ENCODE results near the gene ARHGAP6.

DNA sequence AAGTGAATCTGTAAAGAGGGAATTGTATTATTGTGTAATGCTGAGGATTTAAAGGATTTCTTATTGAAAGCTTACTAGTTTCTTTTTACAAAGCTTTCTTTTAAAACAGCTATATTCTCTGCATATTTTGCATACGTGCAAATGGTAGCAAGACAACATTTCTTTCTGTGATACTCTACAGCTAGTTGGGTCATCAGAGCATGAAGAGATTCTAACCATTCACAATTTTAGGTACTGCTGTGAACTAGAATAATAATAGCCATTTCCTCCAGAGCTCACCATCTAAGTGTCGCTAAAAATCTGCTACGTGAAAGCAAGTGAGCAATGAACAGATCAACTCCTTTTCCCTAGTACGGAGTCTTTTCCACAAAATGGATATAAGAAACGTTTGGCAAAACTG lies 37.3 kb downstream of the ARHGAP6 start:
- TF ChIP-seq, protein P1, sequence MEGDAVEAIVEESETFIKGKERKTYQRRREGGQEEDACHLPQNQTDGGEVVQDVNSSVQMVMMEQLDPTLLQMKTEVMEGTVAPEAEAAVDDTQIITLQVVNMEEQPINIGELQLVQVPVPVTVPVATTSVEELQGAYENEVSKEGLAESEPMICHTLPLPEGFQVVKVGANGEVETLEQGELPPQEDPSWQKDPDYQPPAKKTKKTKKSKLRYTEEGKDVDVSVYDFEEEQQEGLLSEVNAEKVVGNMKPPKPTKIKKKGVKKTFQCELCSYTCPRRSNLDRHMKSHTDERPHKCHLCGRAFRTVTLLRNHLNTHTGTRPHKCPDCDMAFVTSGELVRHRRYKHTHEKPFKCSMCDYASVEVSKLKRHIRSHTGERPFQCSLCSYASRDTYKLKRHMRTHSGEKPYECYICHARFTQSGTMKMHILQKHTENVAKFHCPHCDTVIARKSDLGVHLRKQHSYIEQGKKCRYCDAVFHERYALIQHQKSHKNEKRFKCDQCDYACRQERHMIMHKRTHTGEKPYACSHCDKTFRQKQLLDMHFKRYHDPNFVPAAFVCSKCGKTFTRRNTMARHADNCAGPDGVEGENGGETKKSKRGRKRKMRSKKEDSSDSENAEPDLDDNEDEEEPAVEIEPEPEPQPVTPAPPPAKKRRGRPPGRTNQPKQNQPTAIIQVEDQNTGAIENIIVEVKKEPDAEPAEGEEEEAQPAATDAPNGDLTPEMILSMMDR (IDR thresholded peaks at IDR 0.05 in 2 of 3, conservative IDR thresholded peaks at IDR 0.05 in 1 of 3; ENCODE audit: borderline replicate concordance in 1 of 3, insufficient read depth in 1 of 3, low read depth in 2 of 3, low read length in 2 of 3) = no peak
- no peak for TF ChIP-seq POLR2A (IDR thresholded peaks at IDR 0.05; ENCODE audit: borderline replicate concordance, extremely low read depth, insufficient read depth, insufficient read length)
- no peak for TF ChIP-seq CEBPB (IDR thresholded peaks at IDR 0.05; ENCODE audit: low read depth)
- TF ChIP-seq EZH2phosphoT487 (IDR thresholded peaks at IDR 0.05; ENCODE audit: borderline replicate concordance) = no peak
- TF ChIP-seq EZH2 (IDR thresholded peaks at IDR 0.05) = no peak
- TF ChIP-seq, protein P2, sequence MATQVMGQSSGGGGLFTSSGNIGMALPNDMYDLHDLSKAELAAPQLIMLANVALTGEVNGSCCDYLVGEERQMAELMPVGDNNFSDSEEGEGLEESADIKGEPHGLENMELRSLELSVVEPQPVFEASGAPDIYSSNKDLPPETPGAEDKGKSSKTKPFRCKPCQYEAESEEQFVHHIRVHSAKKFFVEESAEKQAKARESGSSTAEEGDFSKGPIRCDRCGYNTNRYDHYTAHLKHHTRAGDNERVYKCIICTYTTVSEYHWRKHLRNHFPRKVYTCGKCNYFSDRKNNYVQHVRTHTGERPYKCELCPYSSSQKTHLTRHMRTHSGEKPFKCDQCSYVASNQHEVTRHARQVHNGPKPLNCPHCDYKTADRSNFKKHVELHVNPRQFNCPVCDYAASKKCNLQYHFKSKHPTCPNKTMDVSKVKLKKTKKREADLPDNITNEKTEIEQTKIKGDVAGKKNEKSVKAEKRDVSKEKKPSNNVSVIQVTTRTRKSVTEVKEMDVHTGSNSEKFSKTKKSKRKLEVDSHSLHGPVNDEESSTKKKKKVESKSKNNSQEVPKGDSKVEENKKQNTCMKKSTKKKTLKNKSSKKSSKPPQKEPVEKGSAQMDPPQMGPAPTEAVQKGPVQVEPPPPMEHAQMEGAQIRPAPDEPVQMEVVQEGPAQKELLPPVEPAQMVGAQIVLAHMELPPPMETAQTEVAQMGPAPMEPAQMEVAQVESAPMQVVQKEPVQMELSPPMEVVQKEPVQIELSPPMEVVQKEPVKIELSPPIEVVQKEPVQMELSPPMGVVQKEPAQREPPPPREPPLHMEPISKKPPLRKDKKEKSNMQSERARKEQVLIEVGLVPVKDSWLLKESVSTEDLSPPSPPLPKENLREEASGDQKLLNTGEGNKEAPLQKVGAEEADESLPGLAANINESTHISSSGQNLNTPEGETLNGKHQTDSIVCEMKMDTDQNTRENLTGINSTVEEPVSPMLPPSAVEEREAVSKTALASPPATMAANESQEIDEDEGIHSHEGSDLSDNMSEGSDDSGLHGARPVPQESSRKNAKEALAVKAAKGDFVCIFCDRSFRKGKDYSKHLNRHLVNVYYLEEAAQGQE (IDR thresholded peaks at IDR 0.05; ENCODE audit: low read depth) = no peak
- no peak for TF ChIP-seq ELF1 (IDR thresholded peaks at IDR 0.05; ENCODE audit: borderline replicate concordance, low read depth)
- TF ChIP-seq ZNF274 (IDR thresholded peaks at IDR 0.05; ENCODE audit: low read depth, low read length) = no peak
- TF ChIP-seq SIN3A (IDR thresholded peaks at IDR 0.05; ENCODE audit: low read depth) = no peak
- TF ChIP-seq, protein P3, sequence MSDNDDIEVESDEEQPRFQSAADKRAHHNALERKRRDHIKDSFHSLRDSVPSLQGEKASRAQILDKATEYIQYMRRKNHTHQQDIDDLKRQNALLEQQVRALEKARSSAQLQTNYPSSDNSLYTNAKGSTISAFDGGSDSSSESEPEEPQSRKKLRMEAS (IDR thresholded peaks at IDR 0.05) = no peak
- TF ChIP-seq JUND (IDR thresholded peaks at IDR 0.05) = no peak
- TF ChIP-seq ZFX (IDR thresholded peaks at IDR 0.05) = no peak

Data from HCT116 (cell line).